Loucy (cell line): ENCODE data around the gene INPP5J.

ENCODE experiments used
- H2AFZ ChIP-seq: fragments of 200-600 bp; sonication (generic); 2 replicates; pipeline ENCODE4 v1.6.0; 2016; ENCODE audit warnings: antibody characterized with exemption, mild to moderate bottlenecking, low read length, moderate library complexity
- H3F3A ChIP-seq: fragments of 200-600 bp; 2 replicates; pipeline ENCODE4 v1.6.0; 2016; ENCODE audit warnings: antibody characterized with exemption, low read depth, mild to moderate bottlenecking
- H3K27me3 ChIP-seq: fragments of 200-600 bp; sonication (generic); 2 replicates; pipeline ENCODE4 v1.6.1; 2014; ENCODE audit warnings: low read length, mild to moderate bottlenecking; ENCODE audit not compliant: insufficient read depth, poor library complexity, severe bottlenecking
- H3K36me3 ChIP-seq: fragments of 200-600 bp; sonication (generic); 2 replicates; pipeline ENCODE4 v1.6.1; 2016; ENCODE audit warnings: low read length; ENCODE audit not compliant: insufficient read depth
- H3K4me1 ChIP-seq: fragments of 200-600 bp; sonication (generic); 2 replicates; pipeline ENCODE4 v1.5.1; 2014; ENCODE audit warnings: low read length, mild to moderate bottlenecking; ENCODE audit not compliant: insufficient read depth, poor library complexity, severe bottlenecking
- H3K4me2 ChIP-seq: fragments of 200-600 bp; sonication (generic); 2 replicates; pipeline ENCODE4 v1.6.0; 2014; ENCODE audit warnings: antibody characterized with exemption, low read length, low read depth, mild to moderate bottlenecking; ENCODE audit not compliant: poor library complexity, severe bottlenecking
- H3K4me3 ChIP-seq: fragments of 200-600 bp; sonication (generic); 2 replicates; pipeline ENCODE4 v1.5.1; 2014; ENCODE audit warnings: low read length, mild to moderate bottlenecking, mixed read lengths; ENCODE audit not compliant: poor library complexity, severe bottlenecking
- H3K79me2 ChIP-seq: fragments of 200-600 bp; sonication (generic); 2 replicates; pipeline ENCODE4 v1.6.1; 2014; ENCODE audit warnings: low read length; ENCODE audit not compliant: insufficient read depth
- H3K9ac ChIP-seq: fragments of 200-600 bp; sonication (generic); 2 replicates; pipeline ENCODE4 v1.6.0; 2014; ENCODE audit warnings: mild to moderate bottlenecking, low read depth, low read length, moderate library complexity; ENCODE audit not compliant: poor library complexity, severe bottlenecking
- H3K9me2 ChIP-seq: fragments of 200-600 bp; sonication (generic); replicated peaks from 2 replicates; pipeline ENCODE4 v1.6.1; 2016; ENCODE audit warnings: low read depth, low read length, mixed read lengths
- H3K9me3 ChIP-seq: fragments of 200-600 bp; sonication (generic); 2 replicates; pipeline ENCODE4 v1.6.1; 2014; ENCODE audit warnings: mild to moderate bottlenecking, antibody characterized with exemption, low read length, low read depth; ENCODE audit not compliant: insufficient read depth
- H4K20me1 ChIP-seq: fragments of 200-600 bp; sonication (generic); 2 replicates; pipeline ENCODE4 v1.6.0; 2014; ENCODE audit warnings: antibody characterized with exemption, low read length, mild to moderate bottlenecking; ENCODE audit not compliant: insufficient read depth, poor library complexity, severe bottlenecking
- EZH2phosphoT487 ChIP-seq: fragments of 200-600 bp; IDR thresholded peaks from 2 replicates; pipeline ENCODE4 v1.6.1; 2018; ENCODE audit warnings: antibody characterized with exemption, mild to moderate bottlenecking, moderate library complexity, borderline replicate concordance
- TF ChIP-seq, protein P1 (sequence below): fragments of 200-600 bp; sonication (generic); conservative IDR thresholded peaks from 2 replicates; pipeline ENCODE4 v1.5.1; 2014; ENCODE audit warnings: mild to moderate bottlenecking, antibody characterized with exemption, low read length

INPP5J gene

GRCh38 chr22:31139066-31139465, 16.3 kb downstream of the INPP5J start:
- no peak overlapping the region for H3K9ac ChIP-seq
- no peaks in the 10 kb centered on the region for H3K4me1 ChIP-seq
- no peaks in the 10 kb centered on the region for H4K20me1 ChIP-seq
- TF ChIP-seq, protein P1, sequence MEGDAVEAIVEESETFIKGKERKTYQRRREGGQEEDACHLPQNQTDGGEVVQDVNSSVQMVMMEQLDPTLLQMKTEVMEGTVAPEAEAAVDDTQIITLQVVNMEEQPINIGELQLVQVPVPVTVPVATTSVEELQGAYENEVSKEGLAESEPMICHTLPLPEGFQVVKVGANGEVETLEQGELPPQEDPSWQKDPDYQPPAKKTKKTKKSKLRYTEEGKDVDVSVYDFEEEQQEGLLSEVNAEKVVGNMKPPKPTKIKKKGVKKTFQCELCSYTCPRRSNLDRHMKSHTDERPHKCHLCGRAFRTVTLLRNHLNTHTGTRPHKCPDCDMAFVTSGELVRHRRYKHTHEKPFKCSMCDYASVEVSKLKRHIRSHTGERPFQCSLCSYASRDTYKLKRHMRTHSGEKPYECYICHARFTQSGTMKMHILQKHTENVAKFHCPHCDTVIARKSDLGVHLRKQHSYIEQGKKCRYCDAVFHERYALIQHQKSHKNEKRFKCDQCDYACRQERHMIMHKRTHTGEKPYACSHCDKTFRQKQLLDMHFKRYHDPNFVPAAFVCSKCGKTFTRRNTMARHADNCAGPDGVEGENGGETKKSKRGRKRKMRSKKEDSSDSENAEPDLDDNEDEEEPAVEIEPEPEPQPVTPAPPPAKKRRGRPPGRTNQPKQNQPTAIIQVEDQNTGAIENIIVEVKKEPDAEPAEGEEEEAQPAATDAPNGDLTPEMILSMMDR, result no peak
- no peak for TF ChIP-seq EZH2phosphoT487
- no peak overlapping the region for H2AFZ ChIP-seq
- H3K9me3 ChIP-seq, result no peaks in the 10 kb centered on the region
- no peak overlapping the region for H3K4me3 ChIP-seq
- H3K27me3 ChIP-seq, result no peaks in the 10 kb centered on the region
- no peaks in the 10 kb centered on the region for H3K36me3 ChIP-seq
- no peaks in the 10 kb centered on the region for H3K79me2 ChIP-seq
- H3F3A ChIP-seq, result no peaks in the 10 kb centered on the region
- H3K4me2 ChIP-seq, result no peak overlapping the region
- no peaks in the 10 kb centered on the region for H3K9me2 ChIP-seq

DNA sequence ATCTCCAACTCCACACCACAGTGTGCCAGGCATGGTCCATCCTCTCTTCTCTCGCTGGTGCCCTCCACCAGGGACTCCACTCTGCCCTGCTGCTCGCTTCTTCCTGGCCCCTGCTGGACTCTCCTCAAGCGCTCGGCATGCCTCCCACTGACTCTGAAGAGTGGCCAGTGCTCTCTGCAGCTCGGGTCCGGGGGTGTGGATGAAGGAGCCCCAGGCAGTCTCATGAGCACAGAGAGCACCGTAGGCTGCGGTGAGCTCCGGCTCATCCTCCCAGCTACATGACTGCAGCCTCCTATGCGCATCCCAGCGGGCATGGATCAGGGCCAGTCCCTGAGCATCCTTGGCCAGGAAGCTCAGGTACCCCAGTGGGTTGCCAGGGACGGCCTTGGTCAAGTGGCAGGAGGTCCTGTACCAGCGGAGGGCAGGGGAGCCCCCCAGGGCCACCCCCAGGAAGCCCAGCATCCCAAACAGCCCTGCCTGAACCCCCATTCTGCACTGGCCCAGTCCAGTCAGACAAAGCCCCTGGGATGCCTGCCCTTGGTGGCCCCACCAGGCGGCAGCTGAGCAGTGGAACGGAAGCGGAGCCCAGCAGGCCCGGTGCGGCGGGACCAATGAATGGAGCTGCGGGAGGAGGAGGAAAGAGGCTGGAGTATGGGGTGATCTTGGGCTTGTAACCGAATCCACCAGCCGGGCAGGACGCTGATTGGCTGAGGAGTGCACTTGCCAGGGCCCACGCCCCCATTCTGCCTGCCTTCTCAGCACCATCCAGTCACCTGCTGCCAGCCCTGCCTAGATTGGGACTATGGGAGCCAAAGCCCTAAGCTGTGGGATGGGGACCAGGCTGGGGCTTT, 17.3 kb downstream of the INPP5J start, which contains the start of gene PLA2G3:
Gene PLA2G3 (minus strand): TSS at position 643 of the 851 bp plus-strand sequence. CDS start 154 bp downstream, at position 489.
- Histone ChIP-seq H3K79me2 (no peaks in the 10 kb centered on the region), H3K36me3 (no peaks in the 10 kb centered on the region), H2AFZ (no peak within 1 kb of the TSS), H3K4me3 (no peak within 1 kb of the TSS), H3K9ac (no peak within 1 kb of the TSS), H3F3A (no peaks in the 10 kb centered on the region), H3K4me2 (no peak within 1 kb of the TSS), H3K27me3 (no peaks in the 10 kb centered on the region), H3K9me3 (no peaks in the 10 kb centered on the region), H3K4me1 (no peaks in the 10 kb centered on the region), H3K9me2 (no peaks in the 10 kb centered on the region), H4K20me1 (no peaks in the 10 kb centered on the region)
- TF ChIP-seq EZH2phosphoT487, result no peak
- TF ChIP-seq, protein P1, result no peak

- H2AFZ ChIP-seq, result no peak overlapping the region
- H3K9me3 ChIP-seq, result no peaks in the 10 kb centered on the region
- no peaks in the 10 kb centered on the region for H3K27me3 ChIP-seq
- no peak overlapping the region for H3K4me2 ChIP-seq
- TF ChIP-seq, protein P1, result no peak
- no peaks in the 10 kb centered on the region for H3K36me3 ChIP-seq
- H3K4me1 ChIP-seq, result no peaks in the 10 kb centered on the region
- no peaks in the 10 kb centered on the region for H4K20me1 ChIP-seq
- H3F3A ChIP-seq, result no peaks in the 10 kb centered on the region
- no peak overlapping the region for H3K4me3 ChIP-seq
- H3K9ac ChIP-seq, result no peak overlapping the region
- no peaks in the 10 kb centered on the region for H3K79me2 ChIP-seq
- H3K9me2 ChIP-seq, result no peaks in the 10 kb centered on the region
Observed at GRCh38 chr22:31140746-31141145, 18.0 kb downstream of the INPP5J start.
